ENCODE results near the gene IGF1R.
"Not testable (repeated sequence)": the region's sequence is repeated elsewhere in the genome, so short reads cannot be mapped to it uniquely, and the experiment has no call there.

IGF1R gene

DNA sequence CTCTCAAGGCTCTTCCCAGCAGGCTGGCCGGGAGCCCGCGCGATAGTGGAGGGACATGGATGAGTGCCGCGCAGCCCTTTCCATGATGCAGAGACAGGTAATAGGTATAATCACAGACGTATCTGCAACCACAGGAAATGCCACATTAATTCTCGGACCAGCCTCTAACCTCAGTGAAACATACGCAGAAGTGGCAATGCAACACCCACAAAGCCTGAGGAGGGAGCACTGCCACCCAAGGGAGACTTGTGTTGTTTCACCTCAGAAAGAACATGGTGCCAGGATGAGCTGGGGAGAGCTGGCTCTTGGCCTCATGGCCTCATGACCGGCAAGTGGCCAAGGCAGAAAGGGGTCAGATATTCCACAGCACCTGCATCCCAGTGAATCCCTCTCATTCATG lies 320.2 kb downstream of the IGF1R start:
- no peak for DNase-seq

DNA sequence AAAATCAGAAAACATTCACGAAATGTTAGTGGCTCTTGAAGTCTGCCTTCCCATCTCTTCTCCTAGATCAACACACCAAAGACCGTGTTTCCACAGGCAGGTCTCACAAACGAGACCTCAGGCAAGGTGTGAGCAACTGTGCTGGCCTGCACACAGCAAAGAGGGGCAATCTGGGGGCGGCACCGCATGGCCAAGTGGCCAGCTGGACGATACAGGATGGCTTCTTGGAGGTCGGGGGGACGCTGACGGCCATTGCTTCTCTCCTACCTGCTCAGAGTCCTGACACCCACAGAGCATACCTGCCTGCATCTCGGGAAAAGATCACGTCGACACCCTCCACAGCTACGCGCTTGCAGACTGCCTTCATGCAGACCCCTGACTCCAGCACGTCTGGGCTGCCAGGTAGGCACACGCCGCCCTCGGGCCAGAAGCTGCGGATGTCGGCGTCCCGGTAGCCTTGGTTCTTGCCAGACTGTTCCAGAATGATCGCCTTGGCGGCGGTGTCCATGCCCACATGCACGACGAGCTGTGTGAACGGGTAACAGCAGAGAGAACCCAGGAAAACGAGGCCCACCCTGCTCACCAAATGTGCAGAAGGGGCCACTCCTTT lies 320.9 kb downstream of the IGF1R start:
- no peak for DNase-seq

- no peak for DNase-seq
These were observed 322.5 kb downstream of the IGF1R start for GRCh38 chr15:98970799-98971198.

DNA sequence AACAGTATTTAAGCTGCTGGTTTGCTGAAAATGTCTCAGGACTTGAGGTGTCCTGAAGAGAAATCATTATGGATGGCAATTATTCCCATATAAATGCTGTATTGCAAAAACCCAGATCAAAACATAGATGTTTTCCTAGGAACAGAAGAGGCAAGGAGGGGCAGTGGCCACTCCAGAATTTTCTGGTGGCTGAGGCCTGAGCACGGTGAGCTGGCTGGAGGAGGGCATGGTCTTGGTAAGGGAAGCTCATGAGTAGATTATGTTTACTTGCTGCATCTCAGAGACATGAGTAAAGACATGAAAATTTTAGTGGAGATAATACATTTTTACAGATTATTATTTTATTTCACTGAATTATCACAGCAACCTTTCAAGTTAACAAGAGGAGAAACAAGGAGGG lies 328.2 kb downstream of the IGF1R start:
- no peak for DNase-seq

DNA sequence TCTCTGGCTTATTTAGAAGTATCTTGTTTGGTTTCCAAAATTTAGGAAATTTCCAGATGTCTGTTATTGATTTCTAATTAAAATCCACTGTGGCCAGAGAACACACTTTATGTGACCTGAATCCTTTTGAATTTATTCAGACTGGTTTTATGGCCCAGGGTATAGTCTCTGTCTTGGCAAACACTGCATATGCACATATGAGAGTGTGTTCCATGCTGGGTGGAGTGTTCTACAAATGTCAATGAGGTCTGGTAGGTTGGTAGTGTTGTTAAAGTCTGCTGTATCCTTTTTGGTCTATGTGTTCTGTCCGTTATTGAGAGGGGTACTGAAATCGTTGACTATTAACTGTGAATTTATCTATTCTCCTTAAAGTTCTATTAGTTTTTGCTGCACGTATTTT lies 329.1 kb downstream of the IGF1R start:
- DNase-seq = no peak

DNA sequence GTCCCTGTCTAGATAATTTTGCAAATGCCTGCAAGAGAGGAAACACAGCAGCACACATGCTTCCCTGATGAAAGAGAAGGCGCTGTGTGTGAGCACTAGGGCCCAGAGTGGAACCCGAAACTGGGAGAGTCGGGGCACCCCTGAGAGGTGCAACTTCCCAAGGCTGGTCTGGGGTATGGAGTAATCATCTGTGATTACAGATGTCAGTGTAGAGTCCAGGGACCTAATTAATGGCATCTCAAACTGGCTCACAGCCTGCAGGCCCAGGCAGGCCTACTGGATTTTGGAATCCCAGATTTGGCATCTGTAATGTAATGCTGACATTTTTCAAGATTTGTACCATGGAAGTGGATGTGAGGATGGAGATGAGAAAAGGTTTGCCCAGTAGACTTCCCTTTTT lies 329.8 kb downstream of the IGF1R start:
- peak; percentile 6 for DNase-seq

DNA sequence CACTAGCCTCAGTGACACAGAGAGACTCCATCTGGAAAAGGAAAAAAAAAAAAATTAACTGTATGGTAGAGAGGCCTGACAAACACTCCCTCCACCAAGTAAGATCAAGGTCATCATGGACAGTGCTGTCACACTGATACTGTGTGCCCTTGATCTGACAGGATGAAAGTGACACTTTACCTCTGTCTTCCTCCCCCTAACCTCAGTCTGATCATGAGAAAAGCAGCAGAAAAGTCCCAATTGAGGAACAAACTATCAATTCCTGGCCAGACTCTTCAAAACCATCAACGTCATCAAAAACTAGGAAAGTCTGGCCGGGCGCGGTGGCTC lies 332.5 kb downstream of the IGF1R start:
- DNase-seq = no peak

DNA sequence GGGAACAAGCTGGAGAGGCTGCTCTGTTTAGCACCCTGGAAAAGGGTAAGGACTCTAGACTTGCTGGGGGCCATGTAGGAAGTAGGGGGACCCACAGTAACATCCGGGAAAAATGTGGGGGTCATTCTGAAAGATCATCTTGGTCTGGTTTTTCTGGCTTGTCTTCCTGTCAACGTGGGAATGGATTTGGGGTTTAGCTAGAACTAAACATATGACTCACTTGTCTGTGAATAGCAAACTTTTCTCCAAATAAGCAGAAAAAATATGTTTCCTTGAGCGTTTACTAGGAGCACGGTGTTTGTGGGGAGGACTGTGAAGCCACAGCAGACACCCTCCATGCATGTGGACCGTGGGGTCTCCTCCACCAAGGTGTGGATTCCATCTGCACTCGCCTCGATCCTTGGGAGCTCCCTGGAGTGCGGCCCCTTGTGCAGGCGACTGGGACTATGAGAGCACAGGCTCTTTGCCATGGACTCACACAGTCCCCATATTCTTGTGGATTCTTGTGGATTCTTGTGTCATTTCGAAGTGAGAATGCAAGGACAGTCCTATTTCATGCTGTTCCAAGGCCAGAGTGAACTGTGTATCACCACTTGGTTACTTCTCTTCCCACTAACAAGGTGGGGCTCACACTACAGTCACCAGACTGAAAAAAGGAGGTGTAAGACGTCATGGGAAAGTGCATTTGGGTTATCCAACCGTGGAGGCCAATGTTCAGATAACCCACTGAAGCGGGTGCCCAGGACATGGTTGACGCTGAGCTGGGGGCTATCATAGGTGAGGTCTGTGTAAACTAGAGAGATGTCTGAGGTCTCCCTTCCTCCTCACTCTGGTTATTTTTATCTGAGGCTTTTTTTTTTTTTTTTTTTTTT lies 333.7 kb downstream of the IGF1R start:
- no peak for DNase-seq

DNA sequence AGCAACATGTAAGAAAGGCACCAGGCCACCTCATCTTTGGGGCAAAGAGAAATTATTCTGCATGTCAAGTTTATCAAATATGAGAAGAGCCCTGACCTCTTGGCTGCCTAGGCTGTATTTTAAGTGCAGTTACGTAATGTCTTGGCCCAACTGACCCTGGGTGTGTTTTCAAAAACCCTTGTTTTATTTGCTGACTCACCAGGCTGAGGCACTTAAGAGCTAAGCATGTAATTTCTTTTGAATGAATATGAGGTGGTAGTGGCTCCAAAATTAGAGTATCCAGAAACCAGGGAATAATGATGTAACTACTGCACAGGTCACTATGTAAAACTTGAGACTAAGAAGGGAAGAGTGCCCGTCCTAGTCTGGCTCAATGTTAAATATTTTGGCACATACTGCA lies 335.0 kb downstream of the IGF1R start:
- no peak for DNase-seq

DNA sequence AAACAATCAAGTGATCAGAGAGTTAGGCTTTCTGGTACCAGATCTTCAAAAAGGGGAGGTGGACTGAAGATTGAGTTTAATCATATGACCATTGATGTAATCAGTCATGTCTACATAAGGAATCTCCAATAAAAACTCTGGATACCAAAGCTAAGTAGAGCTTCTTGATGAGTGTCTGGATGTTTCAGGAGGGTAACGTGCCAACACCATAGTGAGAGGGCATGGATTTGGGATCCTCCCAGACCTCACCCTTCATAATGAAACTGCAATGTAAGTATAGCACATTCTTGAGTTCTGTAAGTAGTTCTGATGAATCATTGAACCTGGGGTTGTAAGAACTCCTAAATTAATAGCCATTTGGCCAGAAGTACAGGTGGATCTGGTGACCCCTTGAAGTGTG lies 337.9 kb downstream of the IGF1R start:
- no peak for DNase-seq

GRCh38 chr15:98994892-98995291 lies 346.6 kb downstream of the IGF1R start:
- no peak for DNase-seq

- no peak for DNase-seq
These were observed 347.8 kb downstream of the IGF1R start for GRCh38 chr15:98996169-98996568.

- no peak for DNase-seq
These were observed 348.3 kb downstream of the IGF1R start for GRCh38 chr15:98996624-98997023.

GRCh38 chr15:98997312-98997711 lies 349.0 kb downstream of the IGF1R start:
- DNase-seq = no peak

GRCh38 chr15:98997755-98998154 lies 349.4 kb downstream of the IGF1R start:
- DNase-seq = peak; percentile 72

GRCh38 chr15:98998279-98998678 lies 349.9 kb downstream of the IGF1R start:
- DNase-seq = no peak

- no peak for DNase-seq
These were observed 350.9 kb downstream of the IGF1R start for GRCh38 chr15:98999233-98999632.

GRCh38 chr15:99002226-99002625 lies 353.9 kb downstream of the IGF1R start:
- DNase-seq = no peak

GRCh38 chr15:99003317-99003716 lies 355.0 kb downstream of the IGF1R start:
- not testable (repeated sequence) for DNase-seq

- not testable (repeated sequence) for DNase-seq
These were observed 356.9 kb downstream of the IGF1R start for GRCh38 chr15:99004998-99005974.

GRCh38 chr15:99006146-99006545 lies 357.8 kb downstream of the IGF1R start:
- DNase-seq = no peak

DNA sequence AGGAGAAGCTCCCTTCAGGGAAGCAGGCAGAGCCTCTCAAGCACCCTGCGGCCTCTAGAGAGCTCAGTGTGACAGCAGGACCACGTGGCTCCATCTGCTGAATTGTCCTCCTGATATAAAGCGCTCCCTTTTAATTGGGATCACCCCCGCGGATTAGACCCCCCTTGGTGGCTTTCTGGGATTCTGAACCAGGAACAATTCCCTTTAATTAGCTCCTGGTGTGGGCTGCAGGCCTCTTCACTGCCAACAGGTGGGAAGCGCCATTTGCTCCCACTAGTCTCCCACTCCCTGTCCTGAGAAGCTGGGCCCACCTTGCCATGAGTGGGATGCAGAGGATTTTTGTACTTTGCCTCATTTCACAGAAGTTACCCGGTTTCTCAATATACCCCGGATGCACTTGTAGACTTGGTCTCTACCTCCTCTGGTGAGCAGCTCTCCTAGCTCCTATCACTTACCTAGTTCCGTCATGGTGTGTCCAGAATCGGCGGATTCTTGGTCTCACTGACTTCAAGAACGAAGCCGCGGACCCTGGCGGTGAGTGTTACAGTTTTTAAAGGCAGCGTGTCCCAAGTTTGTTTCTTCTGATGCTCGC lies 358.7 kb downstream of the IGF1R start:
- DNase-seq = no peak

DNA sequence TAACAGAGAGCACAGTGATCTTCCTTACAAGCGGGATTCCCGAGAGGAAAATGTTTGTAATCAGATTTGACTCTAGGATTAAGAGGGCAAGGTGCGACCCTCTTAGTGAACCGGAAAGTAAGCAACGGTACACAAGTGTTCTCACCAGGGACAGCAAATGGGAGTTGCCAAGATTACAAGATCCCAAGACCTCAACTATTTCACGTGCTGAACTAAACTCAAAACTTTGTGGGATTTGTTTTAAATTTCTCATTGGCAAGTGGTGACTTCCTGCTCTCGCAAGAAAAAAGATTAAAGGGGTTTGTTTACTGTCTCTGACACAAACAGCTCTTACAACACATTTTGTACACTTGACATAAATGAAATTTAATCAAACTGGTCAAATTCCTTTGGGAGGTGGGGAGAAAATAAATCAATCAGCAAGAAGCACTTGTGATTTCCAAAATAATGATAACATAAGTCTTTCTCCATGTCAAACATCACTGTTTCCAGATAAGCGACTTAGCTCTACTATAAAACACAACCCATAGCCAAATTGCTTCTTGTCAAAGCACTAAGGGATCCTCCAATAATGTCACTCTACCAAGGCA lies 361.5 kb downstream of the IGF1R start:
- no peak for DNase-seq
